Measurements from ENCODE around the gene PM20D2.

The PM20D2 gene

DNA sequence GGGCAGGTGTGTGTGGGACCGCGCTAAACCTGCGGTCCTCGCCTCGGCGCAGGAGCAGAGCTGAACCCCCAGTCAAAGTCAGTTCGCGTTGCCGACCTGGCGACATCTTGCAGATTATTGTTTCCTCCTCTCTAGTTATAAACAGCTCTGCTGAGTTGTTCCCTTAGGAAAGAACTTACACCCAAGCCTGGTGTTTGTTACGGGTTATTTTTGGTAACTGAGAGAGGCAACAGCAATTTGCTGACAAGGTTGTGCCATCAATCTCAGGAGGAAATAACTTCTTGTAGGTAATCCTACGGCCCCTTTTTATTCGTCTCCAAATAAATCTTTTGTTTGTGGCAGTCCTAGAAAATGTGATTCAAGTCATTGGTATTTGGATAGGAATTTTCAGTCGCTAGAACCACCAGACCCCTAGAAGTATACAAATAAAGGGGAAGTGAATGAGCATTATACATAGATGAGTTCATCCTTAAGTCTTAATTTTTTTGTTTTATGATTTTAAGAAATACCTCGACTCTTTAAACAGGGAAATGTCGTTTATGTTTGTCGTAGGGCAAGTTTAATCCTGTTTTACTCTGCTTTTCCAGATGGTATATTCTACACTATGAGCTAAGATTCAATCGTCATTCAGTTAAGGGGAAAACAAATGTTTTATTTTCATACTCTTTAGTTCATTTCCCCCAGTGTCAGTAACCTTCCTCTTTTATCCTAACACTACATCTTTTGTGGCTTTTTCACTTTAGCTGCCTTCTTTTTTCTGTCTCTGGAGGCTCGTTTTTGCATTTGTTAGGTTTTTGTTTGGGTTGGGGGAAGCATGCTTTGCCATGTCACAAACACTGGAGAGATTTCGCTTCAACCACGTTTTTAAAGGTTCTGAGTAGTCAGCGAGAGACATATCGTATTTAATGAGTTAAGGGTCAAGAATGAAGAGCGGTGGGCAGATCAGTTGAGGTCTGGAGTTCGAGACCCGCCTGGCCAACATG, 1.2 kb downstream of the PM20D2 start:
- DNase-seq: peak; percentile 54

DNA sequence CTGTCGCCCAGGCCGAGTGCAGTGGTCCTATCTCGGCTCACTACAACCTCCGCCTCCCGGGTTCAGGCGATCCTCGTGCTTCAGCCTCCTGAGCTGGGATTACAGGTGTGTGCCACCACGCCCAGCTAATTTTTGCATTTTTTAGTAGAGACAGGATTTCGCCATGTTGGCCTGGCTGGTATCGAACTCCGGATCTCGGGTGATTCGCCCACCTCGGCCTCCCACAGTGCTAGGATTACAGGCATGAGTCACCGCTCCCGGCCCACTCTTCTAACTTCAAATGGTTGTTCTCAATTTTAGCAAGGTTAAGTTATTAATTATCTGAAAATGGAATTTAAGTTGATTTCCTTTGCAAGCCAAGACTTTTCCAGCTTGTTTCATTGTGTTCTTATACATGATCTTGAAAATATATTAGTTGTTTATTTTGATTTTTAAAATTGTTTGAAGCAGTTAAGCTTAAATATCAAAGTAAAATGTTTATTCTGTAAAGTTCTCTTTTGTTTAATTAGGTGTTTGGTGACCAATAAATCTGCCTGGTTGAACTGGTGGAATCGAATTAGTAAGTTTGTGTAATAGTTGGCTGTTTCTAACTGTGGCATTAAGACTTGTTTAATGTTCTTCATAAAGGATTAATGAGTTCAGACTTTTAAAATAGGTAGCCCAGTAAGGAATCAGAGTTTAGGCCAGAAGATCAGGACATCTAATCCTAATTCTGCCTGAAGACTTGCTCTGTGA, 2.3 kb downstream of the PM20D2 start:
- DNase-seq: peak; percentile 68

DNA sequence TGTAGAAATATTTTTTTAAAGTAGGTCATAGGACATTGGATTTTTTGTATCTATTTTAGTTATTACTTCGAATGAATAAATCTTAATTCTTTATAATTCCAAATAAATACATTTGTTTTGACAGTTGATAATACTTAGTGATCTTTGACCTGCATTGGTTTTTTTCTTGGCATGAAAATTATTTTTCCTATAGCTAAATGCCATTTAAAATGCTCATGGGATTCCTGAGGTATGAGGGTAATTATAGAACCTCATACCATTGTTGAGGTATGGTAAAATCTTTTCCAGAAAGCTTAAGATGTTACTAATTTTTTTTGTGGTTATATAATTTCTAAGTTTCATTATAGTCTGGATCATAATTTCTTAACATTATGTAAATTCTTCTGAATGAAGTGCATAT, 8.3 kb downstream of the PM20D2 start:
- no peak for DNase-seq

DNA sequence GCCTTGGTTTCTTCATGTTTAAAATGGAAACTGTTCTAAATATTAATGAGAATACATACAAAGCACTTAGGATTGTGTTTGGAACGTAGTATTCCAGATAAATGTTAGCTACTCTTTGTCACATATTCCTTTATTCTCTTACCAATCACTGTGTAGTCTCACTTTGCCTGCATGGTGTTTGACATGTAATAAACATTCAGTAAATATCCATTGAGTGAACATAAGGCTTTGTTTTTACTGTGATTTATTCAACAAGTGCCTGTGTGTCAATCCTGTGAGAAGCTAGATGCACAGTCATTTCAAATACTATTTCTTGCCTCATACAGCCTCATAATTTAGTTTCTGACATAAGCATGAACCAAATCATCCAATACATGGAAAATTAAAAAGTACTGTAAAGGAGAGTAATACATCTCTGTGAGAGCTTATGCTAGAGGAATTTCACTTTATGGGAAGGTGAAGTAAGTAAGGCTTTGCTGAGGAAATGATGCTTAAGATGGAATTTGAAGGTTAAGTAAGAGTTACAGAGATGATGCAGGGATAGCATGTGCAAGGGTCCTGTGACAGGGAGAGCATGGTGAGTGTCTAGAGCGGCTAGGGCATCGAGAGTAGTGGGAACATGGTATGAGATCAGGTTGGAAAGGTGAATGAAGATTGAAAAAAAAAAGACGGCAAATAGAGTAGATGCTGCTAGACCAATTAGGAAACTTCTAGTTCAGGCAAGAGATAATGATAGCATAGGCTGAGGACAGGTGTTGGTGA, 14.7 kb downstream of the PM20D2 start:
- no peak for DNase-seq

DNA sequence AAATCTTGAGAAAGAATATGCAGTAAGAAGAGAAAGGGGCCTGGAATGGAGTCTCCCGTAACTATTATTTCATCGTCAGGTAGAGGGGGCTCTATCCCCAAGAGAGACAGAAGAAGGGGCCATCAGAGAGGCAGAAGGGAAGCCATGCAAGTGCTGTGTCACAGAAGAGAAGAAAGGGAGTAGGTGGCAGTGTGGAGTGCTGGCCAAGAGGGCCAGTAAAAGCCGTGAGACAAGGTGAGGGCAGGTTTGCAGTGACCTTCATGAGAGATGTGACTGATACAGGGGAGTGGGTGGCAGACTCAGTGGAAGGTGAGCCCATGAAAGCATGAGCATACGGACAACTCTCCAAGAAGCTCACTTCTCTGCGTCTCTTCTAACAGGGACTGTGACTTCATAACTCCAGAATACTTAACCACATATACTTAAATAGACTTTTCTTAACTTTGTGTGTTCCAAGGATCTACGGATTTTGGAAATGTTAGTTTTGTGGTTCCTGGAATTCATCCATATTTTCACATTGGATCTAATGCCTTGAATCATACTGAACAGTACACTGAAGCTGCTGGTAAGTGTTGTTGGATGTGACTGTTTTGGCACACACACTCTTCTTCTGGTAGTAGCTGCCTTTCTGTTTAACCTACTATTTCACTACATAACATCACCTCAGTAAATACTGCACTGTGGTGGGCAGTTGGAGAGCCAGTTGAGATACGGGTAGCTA, 15.6 kb downstream of the PM20D2 start:
- DNase-seq: no peak

DNA sequence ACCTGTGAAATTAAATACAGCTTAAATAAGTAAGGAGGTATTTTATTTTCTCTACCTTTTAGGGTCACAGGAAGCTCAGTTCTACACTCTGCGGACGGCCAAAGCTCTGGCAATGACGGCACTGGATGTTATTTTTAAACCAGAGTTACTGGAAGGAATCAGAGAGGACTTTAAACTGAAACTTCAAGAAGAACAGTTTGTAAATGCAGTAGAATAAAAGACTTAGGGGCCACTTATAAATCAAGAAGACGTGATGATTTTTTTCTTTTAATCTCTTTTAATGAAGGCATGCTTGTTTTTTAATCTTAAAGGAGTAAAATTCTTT, 16.2 kb downstream of the PM20D2 start:
- no peak for DNase-seq

DNA sequence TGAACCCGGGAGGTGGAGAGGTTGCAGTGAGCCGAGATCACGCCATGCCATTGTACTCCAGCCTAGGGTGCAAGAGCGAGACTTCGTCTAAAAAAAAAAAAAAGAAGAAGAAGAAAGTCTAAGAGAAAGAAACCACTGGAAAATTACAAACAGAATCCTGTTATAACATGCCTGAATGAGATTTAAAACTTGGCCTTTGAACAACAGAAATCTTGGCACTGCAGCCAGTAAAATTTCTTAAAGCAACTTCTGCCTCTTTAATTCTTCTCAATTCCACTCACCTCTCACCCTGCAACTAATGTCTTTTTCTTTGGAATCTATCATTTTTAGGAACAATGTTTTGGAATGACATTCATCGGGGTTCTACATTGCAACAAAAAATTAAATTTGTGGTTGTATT, 26.3 kb downstream of the PM20D2 start:
- no peak for DNase-seq

DNA sequence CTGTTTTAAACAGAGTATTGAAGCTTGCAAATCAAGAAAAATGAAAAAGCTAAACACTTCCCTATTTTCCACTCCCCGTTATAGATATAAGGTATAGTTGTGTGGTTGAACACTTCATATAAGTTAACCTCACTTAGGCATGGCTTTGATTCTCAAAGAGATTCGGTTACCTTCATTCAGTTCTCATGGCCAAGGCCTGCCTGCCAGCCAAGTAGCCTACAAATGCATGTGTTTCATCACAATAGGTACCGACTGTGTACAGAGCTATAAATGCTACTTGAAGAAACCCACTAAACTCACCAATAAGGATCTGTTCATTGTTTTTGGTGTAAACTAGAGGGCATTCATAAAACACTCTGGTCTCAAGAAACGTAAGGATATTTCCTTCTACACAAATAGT, 27.8 kb downstream of the PM20D2 start:
- no peak for DNase-seq

DNA sequence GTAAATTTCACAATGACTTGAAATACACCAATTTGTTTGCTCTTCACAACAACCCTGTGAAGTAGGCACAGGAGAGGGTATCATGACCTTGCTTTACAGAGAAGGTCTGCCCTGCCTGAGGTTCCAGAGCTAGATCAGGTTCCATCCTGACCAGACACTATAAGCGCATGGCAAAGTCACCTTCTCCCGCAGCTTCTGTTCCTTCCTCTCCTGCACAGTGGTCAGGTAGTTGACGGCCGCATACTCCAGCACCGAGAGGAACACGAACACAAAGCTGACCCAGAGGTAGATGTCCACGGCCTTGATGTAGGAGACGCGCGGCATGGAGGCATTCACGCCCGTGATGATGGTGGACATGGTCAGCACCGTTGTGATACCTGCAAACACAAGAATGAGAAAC, 34.3 kb downstream of the PM20D2 start:
- DNase-seq: no peak

DNA sequence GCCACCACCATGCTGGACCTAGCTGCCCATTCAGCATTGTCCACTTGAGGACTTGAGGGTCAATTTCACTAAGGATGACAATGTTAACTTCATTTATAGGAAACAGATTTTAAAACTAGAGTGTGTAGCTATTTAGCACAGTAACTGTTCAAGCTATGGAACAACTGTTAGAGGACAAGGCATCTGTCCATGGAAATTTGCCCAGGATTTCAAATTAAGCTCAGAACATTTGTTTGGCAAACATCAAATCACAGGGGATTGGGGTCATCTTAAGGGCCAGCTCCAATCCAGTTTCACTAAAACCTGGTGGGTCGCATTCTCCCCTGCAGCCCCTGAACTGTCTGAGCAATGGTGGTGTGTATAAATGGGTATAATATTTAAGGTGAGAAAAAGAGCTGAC, 35.1 kb downstream of the PM20D2 start:
- DNase-seq: no peak

DNA sequence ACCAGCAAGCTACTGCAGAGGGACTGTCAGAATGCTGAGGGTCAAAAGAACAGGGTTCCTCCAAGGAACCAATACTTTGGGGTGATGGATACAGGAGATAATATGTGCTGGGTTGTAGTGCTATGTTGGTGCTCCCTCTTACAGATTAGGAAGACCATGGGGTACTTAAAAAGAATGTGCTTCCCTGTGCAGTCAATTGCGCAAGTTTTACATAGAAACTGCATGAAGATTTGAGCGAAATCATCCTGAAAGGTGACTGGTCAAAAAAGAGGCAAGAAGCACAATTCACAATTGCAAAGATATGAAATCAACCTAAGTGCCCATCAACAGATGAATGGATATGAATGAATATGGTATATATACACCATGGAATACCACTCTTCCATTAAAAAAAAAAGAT, 37.4 kb downstream of the PM20D2 start:
- no peak for DNase-seq

DNA sequence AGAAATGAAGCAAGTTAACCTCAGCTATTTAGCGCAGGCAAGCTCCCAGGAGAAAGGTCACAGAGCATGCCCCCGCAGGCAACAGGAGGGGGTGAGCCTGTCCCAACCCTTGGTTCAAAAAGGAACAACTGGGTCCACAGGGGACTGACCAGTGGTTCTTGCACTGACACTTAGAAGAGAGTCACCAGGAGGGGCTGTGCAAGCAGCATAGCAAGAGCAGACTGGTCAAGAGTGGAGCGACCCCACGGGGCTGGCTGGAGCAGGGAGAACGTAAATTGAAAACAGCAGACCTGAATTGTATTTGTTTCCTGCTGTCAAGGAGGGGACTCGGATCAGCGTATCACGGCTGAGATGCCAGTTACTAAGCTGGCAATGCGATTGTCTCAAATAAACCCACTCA, 38.5 kb downstream of the PM20D2 start:
- DNase-seq: no peak

DNA sequence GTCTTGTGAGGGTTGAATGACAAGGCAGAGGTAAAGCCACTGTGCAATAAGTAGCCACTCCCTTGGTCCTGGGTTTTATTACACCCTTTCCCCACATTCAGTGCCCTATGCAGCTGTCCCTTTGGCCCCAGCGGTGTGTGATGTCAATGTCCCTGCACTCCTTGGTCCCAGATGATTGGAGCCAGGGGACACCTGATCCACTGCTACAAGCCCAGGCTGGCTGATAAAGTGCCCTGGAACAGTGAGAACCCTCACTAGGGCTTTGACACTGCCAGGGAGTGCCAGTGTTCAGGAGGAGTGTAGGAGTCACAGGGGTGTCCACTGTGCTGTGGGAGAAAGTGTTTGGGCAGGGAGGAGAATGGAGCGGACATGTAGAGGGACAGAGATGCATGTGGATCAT, 40.9 kb downstream of the PM20D2 start:
- no peak for DNase-seq

DNA sequence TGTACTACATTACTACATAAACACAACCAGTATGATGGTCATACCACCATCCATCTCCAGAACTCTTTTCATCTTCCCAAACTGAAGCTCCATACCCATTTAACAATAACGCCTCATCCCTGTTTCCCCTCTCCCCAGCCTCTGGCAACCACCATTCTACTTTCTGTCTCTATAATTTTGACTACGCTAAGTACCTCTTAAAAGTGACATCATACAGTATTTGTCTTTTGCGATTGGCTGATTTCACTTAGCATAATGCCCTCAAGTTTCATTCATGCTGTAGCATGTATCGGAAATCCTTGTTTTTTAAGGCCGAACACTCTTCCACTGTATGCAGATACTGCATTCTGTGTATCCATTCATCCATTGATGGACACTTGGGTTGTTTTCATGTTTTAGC, 41.6 kb downstream of the PM20D2 start:
- DNase-seq: no peak

DNA sequence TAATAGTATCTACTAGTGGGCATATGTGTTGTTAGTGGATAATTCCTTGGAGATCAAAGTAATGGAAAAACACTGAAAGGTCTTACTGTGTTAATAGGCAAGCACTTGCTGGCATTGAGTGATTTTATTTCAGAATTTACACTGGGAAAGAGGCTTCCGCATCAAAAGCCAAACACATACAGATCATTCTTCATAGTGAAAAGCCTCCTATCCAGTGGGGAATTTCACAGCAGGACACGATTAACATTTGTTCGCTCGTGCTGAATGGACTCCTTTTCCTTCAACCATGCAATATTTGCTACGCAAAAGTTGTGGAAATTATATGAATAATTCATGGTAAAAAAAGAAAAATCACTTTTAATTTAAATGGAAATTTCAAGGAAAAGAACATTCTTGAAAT, 44.9 kb downstream of the PM20D2 start:
- DNase-seq: no peak

DNA sequence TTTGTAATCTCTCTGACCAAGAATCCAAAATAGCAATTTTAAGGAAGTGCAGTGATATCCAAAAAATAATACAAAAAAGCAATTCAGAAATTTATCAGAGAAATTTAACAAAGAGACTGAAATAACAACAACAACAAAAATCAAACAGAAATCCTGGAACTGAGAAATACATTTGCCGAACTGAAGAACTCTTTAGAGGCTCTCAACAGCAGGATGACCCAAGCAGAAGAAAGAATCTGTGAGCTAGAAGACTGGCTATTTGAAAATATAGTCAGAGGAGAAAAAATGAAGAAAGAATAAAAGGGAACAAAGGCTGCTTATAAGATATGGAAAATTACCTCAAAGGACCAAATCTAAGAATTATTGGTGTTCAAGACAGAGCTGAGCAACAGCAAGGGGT, 48.7 kb downstream of the PM20D2 start:
- DNase-seq: no peak

DNA sequence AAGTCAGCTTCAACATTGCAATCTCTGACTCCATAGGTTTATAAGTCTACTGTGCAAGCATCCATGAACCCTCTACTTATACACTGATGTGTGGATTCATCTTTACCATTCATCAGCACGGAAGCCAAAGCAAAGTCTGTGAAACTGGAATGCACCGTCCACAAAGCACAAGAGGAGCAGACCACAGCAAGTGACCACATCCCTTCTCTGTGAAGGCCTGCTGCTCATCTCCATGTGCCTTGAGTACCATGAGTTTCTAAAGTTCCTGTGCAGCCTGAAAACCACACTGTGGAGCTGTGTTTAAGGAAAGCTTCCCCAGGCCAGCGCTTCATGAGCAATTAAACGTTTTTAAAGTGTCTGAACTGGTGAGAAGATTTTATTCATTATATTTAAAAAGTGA, 51.3 kb downstream of the PM20D2 start:
- DNase-seq: no peak

DNA sequence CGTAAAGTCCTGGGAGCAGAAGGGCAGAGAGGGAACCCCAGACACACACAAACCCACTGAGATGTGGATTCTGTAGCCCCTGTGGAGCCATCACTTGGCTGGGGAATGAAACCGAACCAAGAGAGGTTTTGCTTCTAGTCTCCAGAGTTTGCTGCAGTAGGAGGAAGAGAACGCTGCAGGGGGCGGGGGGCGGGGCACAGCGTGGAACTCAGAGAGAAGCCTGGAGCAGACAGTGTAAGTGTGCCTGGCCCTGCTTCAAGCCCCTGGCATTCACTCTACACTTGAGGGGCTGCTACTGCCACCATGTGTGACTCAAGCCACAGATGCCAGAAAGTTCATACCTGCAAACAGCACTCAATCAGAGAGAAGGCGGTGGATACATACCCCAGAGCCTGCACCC, 52.4 kb downstream of the PM20D2 start:
- DNase-seq: no peak

DNA sequence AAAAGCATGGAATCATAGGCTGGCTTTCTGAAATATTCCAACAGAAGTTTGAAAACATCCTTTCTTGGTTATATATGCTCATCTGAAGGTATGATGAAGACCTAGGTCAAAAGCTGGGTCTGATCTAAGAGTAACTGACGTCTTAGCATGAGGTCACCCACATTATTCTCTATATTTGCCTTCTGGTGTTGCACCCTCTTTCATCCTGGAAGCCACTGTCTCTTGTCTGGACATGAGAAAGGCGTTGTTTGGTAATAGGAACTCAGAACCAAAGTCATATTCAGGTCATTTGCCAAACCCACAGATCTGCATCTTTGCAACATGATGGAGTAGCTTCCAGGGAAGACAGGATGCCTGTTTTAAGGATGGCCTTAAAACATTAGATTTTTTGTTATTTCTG, 53.7 kb downstream of the PM20D2 start:
- DNase-seq: no peak

DNA sequence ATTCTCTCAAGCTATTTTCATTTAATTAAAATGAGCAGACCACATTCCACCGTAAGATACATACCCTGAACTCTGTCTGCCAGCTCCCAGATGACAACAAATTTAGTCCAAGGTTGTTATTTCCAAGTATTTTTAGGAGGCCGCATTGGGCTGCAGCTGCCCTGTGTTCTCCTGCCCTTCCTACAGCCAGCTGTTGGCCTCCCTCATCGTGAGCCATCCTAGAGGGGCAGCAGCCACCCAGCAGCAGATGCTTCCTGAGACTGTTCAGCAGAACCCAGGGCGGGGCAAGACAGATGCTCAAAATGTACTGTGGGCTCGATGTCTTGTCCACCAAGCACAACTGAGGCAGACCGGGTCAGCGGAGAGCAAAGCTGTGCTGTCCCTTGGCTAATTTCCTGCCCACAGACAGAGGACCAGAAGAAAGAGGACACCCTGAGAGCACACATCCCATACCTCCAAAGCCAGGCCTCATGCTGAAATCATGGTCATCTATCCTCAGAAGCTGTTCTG, 54.9 kb downstream of the PM20D2 start:
- no peak for DNase-seq

DNA sequence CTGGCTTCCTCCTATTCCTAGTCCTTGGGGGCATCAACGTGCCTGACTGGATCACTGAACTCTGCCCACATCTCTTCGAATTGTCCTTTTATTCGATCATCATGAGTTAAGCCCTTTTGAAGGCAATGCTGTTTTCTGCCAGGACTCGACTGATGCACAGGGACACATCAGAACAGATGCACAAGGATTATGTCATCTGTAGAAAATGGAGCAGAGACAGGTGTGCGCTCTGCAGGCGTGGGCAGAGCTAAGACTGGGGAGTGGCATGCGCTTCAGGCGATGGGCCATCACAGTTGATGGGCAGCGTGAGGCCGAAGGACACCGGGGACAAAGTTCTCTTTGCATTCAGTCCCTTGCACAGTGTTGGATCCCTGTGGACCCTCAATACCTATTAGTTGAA, 58.2 kb downstream of the PM20D2 start:
- DNase-seq: no peak

DNA sequence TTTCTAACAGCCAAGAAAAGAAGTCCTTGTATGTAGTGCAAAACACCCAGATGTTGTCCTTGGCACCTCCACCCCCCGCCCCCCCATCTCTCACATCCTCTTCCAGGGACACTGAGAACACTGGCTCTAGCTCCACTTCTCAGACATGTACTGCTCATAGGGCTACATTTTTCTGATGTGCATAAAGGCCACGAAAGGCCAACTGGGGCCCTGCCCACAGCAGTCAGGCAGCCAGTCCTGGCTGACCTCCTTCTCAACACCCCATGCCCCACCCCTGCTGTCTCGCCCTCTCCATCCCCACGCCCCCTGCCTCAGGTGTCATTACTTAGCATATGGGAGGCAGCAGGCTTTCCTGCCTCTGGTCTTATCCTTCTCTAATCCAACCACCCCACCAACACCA, 60.0 kb downstream of the PM20D2 start:
- no peak for DNase-seq

DNA sequence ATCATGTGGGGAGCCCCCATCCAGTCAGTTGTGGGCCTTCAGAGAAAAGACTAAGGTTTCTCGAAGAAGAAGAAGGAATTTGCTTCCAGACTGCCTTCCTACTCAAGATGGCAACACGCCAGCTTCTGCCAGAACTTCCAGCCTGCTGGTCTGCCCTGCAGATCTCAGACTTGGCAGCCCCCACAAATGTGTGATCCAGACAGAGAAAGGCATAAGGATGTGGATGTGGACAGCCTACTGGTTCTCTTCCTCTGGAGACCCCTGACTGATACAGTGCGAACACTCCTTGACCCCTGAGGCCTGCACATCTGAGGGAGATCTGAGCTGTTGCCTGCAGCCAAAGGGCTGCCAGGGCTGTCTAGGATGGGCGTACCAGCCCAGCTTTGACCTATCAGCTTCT, 62.7 kb downstream of the PM20D2 start:
- DNase-seq: no peak

Data from activated CD4-positive, alpha-beta T cell treated with anti-CD3 and anti-CD28 coated beads for 48 hours (primary cell).